ENCODE measurements around the gene ITPR1. TPM values are rescaled to one million over a fixed set of nuclear protein-coding genes. Genes with fewer than 3 reads are reported as not detected.

The ITPR1 gene
- total RNA-seq, 1 experiment from 2014 or later, result 11.3 TPM

DNA sequence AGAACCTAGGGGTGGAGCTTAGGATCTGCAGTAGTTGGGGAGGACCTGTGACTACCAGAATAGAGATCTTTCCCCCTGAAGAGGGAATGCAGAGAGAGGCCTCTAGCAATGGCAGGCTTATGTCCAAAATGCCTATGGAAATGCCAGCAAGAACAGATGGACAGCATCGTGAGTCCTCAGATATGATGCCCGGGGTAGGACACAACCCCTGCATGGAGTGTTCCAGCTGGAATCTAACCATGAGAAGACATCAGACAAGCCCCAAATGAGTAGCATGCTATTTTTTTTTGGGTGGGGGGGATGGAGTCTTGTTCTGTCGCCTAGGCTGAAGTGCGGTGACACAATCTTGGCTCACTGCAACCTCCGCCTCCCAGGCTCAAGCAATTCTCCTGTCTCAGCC, 111.5 kb downstream of the ITPR1 start:
- no peaks in the 10 kb centered on the region for H3K79me2 ChIP-seq (ENCODE audit: low read depth)

DNA sequence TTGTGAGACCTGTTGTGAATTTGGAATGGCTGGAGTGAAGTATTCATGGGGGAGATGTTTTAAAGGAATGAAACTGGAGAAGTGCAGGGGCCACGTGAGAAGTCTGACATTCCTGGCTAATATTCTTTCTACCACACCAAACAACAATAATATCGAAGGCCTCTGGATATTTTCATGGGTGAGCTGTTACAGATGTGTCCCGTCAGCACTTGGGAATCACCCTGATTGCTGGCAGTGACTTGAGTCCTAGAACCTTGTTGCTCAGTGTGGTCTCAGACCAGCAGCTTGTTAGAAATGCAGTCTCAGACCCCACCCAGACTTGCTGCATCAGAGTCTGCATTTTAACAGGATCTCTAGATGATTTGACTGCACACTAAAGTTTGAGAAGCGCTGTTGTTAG, 113.8 kb downstream of the ITPR1 start:
- intact Hi-C loops (cut with micrococcal nuclease; ENCODE audit: unreplicated experiment), result no loop called here
- Histone ChIP-seq H3K9me2 (ENCODE audit: insufficient read depth) (no peaks in the 10 kb centered on the region), H4K20me1 (ENCODE audit: insufficient read depth) (no peaks in the 10 kb centered on the region), H3K36me3 (ENCODE audit: low read depth) (no peaks in the 10 kb centered on the region), H3K4me2 (no peak overlapping the region), H3F3A (ENCODE audit: insufficient read depth, low read depth) (no peaks in the 10 kb centered on the region), H3K27me3 (ENCODE audit: insufficient read depth, low read depth) (no peaks in the 10 kb centered on the region), H3K79me2 (ENCODE audit: low read depth) (no peaks in the 10 kb centered on the region), H3K9me3 (ENCODE audit: insufficient read depth, low read depth) (no peaks in the 10 kb centered on the region), H3K4me1 (replicated peaks; ENCODE audit: insufficient read depth) (no peaks in the 10 kb centered on the region), H3K4me3 (no peak overlapping the region), H2AFZ (no peak overlapping the region), H3K27ac (no peak overlapping the region)
- no peak for DNase-seq
- no peak for TF ChIP-seq EZH2 (IDR thresholded peaks at IDR 0.05; ENCODE audit: low read depth)
- TF ChIP-seq, protein P1, sequence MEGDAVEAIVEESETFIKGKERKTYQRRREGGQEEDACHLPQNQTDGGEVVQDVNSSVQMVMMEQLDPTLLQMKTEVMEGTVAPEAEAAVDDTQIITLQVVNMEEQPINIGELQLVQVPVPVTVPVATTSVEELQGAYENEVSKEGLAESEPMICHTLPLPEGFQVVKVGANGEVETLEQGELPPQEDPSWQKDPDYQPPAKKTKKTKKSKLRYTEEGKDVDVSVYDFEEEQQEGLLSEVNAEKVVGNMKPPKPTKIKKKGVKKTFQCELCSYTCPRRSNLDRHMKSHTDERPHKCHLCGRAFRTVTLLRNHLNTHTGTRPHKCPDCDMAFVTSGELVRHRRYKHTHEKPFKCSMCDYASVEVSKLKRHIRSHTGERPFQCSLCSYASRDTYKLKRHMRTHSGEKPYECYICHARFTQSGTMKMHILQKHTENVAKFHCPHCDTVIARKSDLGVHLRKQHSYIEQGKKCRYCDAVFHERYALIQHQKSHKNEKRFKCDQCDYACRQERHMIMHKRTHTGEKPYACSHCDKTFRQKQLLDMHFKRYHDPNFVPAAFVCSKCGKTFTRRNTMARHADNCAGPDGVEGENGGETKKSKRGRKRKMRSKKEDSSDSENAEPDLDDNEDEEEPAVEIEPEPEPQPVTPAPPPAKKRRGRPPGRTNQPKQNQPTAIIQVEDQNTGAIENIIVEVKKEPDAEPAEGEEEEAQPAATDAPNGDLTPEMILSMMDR (conservative IDR thresholded peaks at IDR 0.05), result no peak
- ChIA-PET CTCF (no interaction called here), POLR2A (ENCODE audit: unreplicated experiment) (no interaction called here)
- no TSS peak for BruUV-seq (replicated peaks)

More for the DNA sequence above, 111.5 kb downstream of the ITPR1 start:
- no peak overlapping the region for H3K4me3 ChIP-seq
- TF ChIP-seq EZH2 (IDR thresholded peaks at IDR 0.05; ENCODE audit: low read depth), result no peak
- TF ChIP-seq, protein P1 (conservative IDR thresholded peaks at IDR 0.05), result no peak
- POLR2A ChIA-PET (ENCODE audit: unreplicated experiment), result no interaction called here
- H3K4me1 ChIP-seq (replicated peaks; ENCODE audit: insufficient read depth), result no peaks in the 10 kb centered on the region
- CTCF ChIA-PET, result no interaction called here
- H3K4me2 ChIP-seq, result no peak overlapping the region
- no peaks in the 10 kb centered on the region for H3K36me3 ChIP-seq (ENCODE audit: low read depth)
- H3K9me2 ChIP-seq (ENCODE audit: insufficient read depth), result no peaks in the 10 kb centered on the region
- no peak overlapping the region for H2AFZ ChIP-seq
- H3K9me3 ChIP-seq (ENCODE audit: insufficient read depth, low read depth), result no peaks in the 10 kb centered on the region
- no TSS peak for BruUV-seq (replicated peaks)
- no peaks in the 10 kb centered on the region for H3K27me3 ChIP-seq (ENCODE audit: insufficient read depth, low read depth)
- intact Hi-C loops (cut with micrococcal nuclease; ENCODE audit: unreplicated experiment), result no loop called here
- no peak for DNase-seq
- no peaks in the 10 kb centered on the region for H3F3A ChIP-seq (ENCODE audit: insufficient read depth, low read depth)
- H3K27ac ChIP-seq, result no peak overlapping the region
- H4K20me1 ChIP-seq (ENCODE audit: insufficient read depth), result no peaks in the 10 kb centered on the region

DNA sequence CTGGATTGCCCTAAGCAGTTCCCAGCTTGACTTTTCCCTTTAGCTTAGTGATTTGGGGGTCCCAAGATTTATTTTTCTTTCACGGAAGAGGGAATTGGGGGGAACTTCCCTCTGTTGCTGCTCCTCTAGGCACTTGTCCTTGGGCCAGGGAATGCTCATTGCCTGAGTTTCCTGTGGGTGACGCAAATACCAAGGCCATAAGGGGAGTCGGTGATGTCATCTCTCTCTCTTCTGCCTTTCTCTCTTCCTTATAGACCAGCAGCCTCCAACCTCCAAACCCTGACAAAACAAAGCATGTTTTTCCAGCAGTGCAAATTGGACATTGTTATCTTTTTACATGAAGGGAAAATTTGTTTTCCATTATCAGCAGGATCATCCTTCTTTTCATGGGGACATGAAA, 120.2 kb downstream of the ITPR1 start:
- ChIA-PET CTCF (no interaction called here), POLR2A (ENCODE audit: unreplicated experiment) (no interaction called here)
- no peak overlapping the region for H3K4me3 ChIP-seq
- no TSS peak for BruUV-seq (replicated peaks)
- H3K9me3 ChIP-seq (ENCODE audit: insufficient read depth, low read depth), result no peaks in the 10 kb centered on the region
- no peaks in the 10 kb centered on the region for H3K27me3 ChIP-seq (ENCODE audit: insufficient read depth, low read depth)
- H2AFZ ChIP-seq, result no peak overlapping the region
- no peak overlapping the region for H3K4me2 ChIP-seq
- H4K20me1 ChIP-seq (ENCODE audit: insufficient read depth), result no peaks in the 10 kb centered on the region
- H3K4me1 ChIP-seq (replicated peaks; ENCODE audit: insufficient read depth), result no peaks in the 10 kb centered on the region
- H3K36me3 ChIP-seq (ENCODE audit: low read depth), result no peaks in the 10 kb centered on the region
- H3K27ac ChIP-seq, result no peak overlapping the region
- no peak for DNase-seq
- TF ChIP-seq, protein P1 (conservative IDR thresholded peaks at IDR 0.05), result no peak
- no peak for TF ChIP-seq EZH2 (IDR thresholded peaks at IDR 0.05; ENCODE audit: low read depth)
- H3F3A ChIP-seq (ENCODE audit: insufficient read depth, low read depth), result no peaks in the 10 kb centered on the region
- intact Hi-C loops (cut with micrococcal nuclease; ENCODE audit: unreplicated experiment), result no loop called here
- no peaks in the 10 kb centered on the region for H3K9me2 ChIP-seq (ENCODE audit: insufficient read depth)
- no peaks in the 10 kb centered on the region for H3K79me2 ChIP-seq (ENCODE audit: low read depth)

All from PC-9 (cell line).